GM18870 (cell line): ENCODE measurements around the gene SRGAP2B.
"Not testable (repeated sequence)": the region's sequence is repeated elsewhere in the genome, so short reads cannot be mapped to it uniquely, and the experiment has no call there.

ENCODE experiments used
- ATAC-seq: cut with Tn5 transposase; IDR thresholded peaks from one replicate; pipeline ENCODE4 v1.9.1; 2021; ENCODE audit warnings: moderate library complexity; ENCODE audit not compliant: unreplicated experiment

The SRGAP2B gene

GRCh38 chr1:144961604-144962583 lies 133.2 kb downstream of the SRGAP2B start:
- ATAC-seq: not testable (repeated sequence)

GRCh38 chr1:144960929-144961488 lies 134.1 kb downstream of the SRGAP2B start:
- ATAC-seq: not testable (repeated sequence)

- not testable (repeated sequence) for ATAC-seq
Observed at GRCh38 chr1:144948390-144948789, 146.7 kb downstream of the SRGAP2B start.

DNA sequence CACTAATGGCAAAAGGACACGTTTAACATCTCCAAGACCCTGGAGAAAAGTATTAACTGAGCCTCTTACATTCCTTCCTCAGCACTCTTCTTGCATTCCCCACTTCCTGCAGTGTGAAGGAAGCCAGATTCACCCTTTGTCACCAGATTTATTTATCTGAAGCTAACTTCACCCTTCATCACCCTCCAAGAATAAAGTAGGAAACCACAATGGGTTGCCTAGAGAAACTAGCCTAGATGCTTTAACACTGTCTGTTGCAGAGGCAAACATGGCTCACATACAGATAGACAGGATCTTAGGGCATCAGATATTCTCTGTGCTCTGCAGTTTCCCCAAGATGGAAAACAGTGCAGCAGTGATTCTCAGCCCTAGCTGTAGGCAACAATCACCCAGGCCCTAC lies 147.6 kb downstream of the SRGAP2B start:
- ATAC-seq: not testable (repeated sequence)

DNA sequence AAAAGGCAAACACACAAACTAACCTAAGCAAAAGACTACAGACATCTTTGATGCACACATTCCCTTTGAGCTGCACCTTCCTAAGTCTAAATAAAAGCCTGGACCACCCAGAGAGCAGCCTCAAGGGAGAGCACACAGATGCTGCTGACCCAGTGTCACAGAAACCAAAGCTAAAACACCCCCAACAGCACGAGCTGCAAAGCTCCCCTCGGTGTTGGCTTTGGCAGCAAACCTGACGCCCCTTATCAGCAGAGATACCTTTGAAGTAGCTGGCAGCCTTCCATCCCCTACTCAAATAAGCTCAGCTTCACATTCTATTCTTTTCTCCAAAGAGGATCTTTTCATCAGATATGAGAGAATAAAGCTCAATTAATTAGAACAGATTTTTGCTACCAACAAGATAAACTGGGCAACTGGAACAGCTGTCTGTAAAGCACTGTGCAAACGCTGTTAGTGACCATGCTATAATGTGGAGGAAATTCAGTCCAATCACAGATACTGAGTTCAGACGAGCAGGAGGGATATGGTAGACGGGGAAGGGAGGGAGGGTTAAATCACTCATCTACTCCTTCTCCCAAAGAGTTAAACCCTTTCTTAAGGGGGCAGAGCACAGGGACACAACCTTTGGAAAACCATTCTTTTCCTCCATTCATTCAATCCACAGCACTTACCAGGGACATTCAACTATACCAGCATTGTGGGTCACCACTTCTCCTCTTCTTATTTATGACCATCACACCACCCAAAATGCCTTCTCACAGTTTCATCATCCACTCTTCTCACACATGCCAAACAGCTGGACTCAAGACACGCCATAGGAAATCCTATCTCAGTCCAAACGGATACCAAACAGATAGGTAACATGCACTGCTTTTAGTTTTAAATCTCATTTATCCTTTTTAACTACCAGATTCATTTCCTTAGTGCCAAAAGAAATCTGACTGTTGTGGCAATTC lies 148.3 kb downstream of the SRGAP2B start:
- ATAC-seq: not testable (repeated sequence)

DNA sequence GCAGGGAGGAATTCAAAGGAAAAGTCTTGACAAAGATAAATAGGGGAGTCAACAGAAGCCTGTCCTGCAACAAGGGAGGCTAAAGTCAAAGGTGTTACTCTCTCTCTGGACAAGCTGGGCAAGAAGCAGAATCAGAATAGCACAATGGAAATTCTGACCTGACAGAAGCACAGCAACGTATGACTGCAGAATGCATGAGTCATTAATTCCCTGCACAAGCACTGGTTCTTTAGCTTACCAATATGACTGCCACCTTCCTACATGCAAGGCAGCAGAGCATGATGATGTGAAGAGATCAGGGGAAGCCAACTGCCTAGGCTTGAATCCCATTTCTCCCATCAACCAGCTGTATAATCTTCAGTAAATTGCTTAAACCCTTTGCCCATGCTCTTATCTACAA lies 153.4 kb downstream of the SRGAP2B start:
- ATAC-seq: peak; percentile 72

DNA sequence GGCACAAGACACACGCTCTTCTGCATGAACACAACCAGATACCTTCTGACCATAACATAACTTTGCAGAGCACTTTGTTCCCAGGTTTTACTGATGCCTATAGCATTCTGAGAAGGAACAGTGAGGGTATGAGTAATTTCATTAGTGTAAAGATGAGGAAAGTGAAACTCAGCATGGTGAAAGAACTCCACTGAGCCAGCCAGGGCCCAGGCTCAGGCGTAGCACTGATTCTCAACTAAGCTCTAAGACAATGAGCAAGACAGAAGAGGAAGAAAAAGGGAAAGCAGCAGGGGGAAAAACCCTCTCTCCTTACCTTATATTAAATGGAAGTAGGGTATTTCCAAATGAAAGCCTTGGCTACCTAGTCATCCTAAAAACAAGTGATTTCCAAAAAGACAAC lies 155.1 kb downstream of the SRGAP2B start:
- peak; percentile 83 for ATAC-seq

- ATAC-seq: not testable (repeated sequence)
Observed at GRCh38 chr1:144938627-144939026, 156.5 kb downstream of the SRGAP2B start.

- not testable (repeated sequence) for ATAC-seq
Observed at GRCh38 chr1:144936186-144936732, 158.9 kb downstream of the SRGAP2B start.

DNA sequence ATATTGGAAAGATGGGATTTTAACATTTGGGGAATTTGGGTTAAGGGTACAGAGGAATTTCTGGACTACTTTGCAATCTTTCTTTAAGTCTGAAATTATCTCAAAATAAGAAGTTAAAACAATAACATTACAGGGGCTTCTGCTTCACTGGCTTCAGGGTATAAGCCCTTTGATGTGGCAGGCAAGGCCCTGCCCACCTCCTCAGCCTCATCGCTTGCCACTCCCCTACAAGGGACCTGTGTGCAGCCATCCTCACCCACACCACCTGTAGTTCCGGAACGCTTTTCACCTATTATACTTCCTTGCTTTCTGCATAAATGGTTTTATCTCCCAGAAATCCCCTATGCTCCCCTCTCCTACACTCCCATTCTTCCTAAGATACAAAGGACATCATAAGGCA lies 159.8 kb downstream of the SRGAP2B start:
- not testable (repeated sequence) for ATAC-seq

- not testable (repeated sequence) for ATAC-seq
Observed at GRCh38 chr1:144933014-144933413, 162.1 kb downstream of the SRGAP2B start.

- ATAC-seq: not testable (repeated sequence)
Observed at GRCh38 chr1:144932153-144932552, 163.0 kb downstream of the SRGAP2B start.

GRCh38 chr1:144931553-144931952 lies 163.6 kb downstream of the SRGAP2B start:
- not testable (repeated sequence) for ATAC-seq

DNA sequence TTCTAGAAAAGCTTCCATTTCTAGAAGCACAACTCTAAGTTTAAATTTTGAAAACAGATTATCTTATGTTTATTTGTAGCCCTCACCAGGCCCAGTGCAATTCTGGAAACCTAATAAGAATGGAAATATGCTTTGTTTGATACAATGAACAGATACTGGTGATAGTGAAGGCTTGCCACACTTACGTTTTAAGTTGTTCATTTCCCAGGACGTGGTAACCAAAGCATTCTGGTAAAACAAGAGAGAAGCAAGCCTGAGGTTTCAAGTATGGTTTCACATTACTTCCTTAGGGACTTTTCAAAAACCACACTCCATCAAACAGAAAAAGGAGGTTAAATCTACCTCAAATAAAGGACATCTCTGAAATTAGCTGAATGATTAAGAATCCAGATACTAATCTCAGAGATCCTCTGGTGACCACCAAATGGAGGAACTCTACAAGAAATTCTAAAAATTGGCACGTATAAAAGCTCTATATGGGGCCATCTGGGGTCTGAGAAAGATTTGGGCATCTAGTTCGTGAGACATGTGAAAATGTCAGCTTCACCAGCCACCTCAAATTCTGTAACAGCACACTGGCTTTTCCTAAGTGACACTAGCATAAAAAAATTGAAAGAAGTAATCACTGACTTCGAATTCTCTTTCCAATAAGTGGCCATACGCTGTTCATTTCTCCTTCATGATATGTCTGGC lies 164.9 kb downstream of the SRGAP2B start:
- not testable (repeated sequence) for ATAC-seq

GRCh38 chr1:144927292-144927691 lies 167.8 kb downstream of the SRGAP2B start:
- ATAC-seq: not testable (repeated sequence)

DNA sequence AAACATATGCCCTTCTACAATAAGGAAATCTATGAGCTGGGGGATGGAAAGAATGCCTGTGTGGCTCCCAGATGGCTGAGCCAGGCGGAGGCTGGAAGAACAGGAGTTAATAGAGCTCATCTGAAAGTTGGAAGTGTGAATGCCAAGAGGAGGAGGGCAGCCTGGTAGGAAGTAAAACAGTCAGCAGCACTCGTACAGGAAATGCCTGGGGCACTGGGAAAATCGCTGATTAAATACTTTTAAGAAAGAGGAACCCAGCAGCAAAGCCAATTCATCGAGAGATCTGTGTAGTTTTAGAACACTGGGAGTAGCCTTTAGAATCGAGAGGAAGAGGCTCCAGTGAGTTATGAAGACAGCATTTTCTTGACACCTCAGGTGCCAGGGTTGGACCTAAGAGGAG lies 171.5 kb downstream of the SRGAP2B start:
- not testable (repeated sequence) for ATAC-seq

DNA sequence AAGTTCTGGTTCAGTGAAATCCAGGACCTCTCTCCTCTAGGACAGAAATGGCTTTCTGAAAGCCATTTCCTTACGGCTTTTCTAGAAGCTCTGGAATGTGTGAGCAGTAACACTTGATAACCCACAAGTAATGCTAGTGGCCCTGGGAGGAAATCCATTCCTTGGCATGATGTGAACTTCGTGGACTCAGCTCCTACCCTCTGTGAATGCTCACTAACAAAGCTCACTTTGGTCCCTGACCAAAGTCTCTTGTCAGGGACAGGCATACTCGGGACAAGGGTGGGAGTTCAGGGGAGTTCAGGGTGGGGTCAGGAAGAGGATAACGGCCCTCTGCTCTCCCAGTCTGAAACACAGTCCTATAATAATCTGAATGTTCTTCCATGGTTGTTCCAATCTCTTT lies 172.3 kb downstream of the SRGAP2B start:
- not testable (repeated sequence) for ATAC-seq

DNA sequence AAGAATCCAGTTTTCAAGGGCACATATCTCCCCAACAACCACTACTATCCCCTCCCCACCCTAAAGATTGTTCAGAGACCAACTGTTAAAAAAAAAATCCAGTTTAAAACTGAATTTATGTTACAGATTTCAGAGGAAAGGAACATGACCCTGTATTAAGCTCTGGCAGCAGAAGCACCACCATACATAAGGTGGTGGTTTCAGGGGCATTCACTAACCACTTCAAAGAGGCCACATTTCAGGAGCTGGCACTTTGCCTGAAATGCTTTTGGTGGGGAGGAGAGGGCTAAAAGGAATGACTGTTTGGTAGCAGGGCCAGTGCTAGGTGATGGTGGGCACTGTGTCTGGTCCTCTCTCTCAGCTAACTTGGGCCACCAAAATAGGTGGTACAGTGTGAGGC lies 176.0 kb downstream of the SRGAP2B start:
- not testable (repeated sequence) for ATAC-seq

- not testable (repeated sequence) for ATAC-seq
Observed at GRCh38 chr1:144918027-144918603, 177.0 kb downstream of the SRGAP2B start.
